Stimulated activated CD8-positive, alpha-beta memory T cell treated with anti-CD3 and anti-CD28 coated beads, Interleukin-2, amount 100 ng/mL, for 48 hours (primary cell): ENCODE results near the gene PRC1.
"Not testable (repeated sequence)": the region's sequence is repeated elsewhere in the genome, so short reads cannot be mapped to it uniquely, and the experiment has no call there.

Experiments used
- DNase-seq, 2 donors: peaks; one replicate each; pipeline ENCODE4 v3.0.0-alpha.2; 2020; ENCODE audit warnings: low read depth in 2 of 2

Gene PRC1

DNA sequence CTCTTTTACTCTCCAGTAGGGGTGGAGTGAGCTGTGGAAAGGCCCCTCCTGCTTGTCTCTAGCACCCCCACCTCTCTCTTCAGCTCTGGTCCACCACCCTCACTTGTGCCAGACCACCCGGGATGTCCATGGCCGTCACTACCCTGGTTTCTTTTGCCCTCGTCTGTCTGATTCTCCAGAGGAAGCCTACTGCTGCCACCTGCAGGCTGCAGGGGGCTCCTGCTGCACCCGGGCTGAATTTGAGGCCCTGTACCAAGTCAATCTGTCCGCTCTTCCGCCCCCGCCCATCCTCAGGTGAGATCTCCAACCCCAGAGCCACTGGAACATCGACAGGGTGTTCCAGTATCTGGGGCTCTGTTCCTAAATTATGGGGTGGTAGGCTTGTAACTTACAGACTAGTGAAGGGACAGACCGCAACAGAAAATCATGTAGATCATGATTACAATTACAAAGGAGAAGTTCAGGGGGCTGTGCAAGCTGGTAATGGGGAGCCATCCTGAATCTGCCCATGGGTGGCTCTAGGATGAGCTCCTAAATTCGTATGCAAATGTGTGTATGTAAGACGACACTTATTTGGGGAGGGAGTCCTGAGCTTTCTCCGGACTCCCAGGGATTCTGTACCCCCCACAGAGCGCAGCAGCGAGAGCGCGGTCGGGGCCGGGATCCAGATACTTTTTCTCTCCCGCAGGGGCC is 59.9 kb downstream of the PRC1 start:
- peak; percentile 78 to 88 for DNase-seq

DNA sequence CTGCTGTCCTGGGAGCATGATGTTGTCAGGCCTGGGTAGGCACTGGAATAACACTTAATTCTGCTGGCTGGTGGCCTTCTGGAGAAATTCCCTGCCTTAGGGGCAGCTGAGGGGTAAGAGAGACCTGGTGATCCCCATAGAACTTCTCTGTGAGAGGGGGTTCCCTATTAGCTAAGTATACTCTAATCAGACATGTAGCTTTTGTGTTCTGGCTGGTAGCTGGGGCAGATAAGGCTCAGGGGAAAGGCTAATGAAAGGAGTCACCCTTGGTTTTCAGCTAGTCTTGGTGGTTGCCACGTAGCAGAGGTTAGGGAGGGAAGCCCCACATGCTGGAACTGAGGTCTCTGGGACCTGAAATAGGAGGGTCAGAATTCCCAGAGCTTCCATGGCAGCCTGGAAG is 61.0 kb downstream of the PRC1 start:
- no peak for DNase-seq

DNA sequence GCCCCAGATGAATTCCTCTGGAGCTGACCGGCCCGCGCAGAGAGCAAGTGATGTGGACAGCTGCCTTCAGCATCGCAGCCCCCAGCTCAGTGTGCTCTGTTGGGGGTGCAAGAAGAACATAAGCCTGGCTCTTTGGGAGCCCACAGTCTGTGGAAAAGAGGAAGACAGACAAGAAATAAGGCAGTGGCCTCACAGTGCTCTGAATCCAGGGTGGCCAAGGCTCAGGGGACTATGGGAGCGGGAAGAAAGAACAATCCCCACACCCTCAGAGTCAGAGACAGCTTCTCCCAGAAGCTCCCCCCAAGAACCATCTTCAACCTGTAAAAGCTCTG is 61.7 kb downstream of the PRC1 start:
- no peak for DNase-seq

DNA sequence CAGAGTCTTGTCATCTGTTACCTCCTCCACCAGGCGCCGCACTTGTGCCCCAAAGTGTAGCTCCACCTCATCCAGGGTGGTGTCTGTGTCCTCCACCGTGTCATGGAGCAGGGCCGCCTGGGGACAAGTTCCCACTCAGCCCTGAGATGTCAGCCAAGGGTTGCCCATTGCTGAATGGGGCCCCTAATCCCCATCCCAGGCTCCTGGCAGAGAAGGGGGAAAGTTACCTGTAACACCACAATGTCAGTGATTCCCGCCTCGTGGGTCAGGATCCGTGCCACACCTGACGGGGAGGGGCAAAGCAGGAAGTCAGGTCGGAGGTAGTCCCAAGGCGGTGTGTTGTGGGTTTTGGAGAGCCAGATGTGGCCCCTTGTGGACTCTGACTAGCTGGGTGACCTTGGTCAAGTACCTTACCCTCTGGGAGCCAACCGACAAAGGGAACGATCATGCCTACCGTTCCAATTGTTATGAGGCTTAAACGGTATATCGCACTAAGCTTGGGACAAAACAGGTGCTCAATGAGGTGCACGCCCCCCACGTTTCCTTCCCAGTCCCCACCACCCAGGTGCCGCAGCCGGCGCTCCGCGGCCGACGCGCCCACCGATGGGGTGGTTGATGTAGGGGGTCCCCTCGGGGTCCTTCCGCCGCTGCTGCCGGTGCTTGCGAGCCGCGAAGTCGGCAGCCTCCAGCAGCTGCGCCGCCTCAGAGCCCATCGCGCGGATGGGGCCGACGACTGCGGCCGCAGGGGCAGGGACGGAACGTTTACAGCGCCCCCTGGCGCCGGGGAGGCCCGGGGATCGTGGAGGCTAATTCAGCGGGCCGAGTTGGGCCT is 62.3 kb downstream of the PRC1 start, which contains the start of gene HDDC3:
HDDC3 (minus strand) TSS at position 722 of the 832 bp plus-strand sequence; CDS start at position 713, 9 bp downstream.
- peak; percentile 92 to 94 for DNase-seq

DNA sequence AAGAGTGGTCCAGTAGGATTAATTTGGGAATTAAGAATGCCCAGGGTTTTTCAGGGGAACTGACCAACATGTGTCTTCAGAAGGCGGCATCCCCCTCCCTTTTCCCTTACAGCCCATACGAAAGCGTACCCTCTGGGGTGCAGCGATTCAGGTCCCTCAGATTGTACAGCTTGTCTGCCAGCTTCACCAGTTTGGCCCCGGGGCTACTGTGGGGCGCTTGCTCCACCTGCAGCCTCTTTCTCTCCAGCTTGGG is 62.8 kb downstream of the PRC1 start:
- DNase-seq, result no peak

DNA sequence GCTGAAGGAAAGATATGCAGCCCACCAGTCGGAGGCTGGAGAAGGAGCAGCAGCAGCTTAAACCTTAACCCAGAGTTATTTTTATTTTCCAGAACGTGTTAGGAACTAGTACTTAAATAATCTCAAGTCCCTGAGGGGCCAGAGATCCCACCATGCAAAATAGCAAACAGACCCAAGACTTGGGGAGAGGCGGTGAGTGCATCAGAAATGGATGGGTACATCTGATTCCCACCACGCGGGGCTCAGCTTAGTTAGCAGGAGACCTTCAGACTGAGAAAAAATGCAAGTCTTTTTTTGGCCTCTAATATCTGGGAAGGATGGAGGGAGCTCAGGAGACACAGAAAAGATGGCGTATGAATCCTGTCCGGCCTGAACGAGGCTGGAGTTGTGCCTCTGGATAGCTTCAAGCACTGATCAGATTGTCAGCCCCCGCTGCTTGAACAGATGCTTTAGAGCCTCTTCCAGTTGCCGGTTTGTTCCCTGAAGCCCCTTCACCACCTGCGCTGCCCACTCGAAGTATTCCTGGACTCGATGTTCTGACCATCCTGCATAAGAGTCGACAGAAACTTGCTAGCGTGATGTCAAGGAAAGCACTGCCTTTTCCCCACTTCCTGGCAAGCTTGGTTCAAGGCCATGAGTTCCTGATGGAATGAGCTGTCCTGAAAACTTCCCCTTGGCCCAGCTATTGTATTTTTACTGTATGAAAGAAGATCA is 63.3 kb downstream of the PRC1 start:
- no peak for DNase-seq

DNA sequence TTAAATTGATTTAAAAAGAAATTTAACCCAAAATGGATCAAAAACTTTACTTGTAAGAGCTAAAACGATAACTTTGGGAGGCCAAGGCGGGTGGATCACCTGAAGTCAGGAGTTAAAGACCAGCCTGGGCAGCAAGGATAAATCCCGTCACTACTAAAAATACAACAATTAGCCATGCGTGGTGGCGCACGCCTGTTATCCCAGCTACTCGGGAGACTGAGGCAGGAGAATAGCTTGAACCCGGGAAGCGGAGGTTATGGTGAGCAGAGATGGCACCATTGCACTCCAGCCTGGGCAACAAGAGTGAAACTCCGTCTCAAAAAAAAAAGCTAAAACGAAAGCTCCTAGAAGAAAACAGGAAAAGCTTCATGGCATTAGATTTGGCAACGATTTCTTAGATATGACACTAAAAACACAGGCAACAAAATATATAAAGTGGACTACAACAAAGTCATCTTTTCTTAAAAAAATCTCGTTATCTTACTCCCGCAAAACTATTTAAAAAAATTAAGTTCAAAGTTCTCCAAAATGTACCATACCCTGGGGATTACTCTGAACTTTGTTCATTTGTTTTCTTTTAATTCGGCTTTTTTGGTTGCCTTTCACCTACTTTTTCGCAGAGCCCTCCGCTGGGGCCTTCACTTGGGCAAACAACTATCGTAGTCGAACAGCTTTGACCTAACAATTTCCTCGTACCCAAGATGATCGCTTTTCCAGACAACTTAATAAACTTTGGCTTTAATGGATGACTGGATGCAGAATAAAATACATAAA is 64.9 kb downstream of the PRC1 start:
- no peak for DNase-seq

DNA sequence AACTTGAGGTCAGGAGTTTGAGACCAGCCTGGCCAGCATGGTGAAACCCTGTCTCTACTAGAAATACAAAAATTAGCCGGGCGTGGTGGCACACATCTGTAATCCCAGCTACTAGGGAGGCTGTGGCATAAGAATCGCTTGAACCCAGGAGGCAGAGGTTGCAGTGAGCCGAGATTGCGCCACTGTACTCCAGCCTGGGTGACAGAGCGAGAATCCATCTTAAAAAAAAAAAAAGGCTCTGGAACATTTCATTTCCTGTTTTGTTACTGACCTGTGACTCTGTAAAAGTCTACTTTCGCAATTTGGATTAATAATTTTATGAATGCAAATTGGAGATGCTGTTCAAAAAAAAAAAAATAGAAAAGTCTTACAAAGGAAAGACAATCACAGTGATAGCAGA is 66.2 kb downstream of the PRC1 start:
- DNase-seq, result not testable (repeated sequence)

DNA sequence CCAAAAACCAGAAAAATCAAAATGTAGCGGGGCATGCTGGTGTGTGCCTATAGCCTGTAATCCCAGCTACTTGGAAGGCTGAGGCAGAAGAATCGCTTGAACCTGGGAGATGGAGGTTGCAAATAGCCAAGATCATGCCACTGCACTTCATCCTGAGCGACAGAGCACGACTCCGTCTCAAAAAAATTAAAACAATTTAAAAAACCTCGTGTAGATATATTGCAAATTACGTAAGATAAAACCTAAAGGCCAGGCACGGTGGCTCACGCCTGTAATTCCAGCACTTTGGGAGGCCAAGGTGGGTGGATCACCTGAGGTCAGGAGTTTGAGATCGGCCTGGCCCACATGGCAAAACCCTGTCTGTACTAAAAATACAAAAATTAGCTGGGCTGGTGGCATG is 67.6 kb downstream of the PRC1 start:
- DNase-seq, result not testable (repeated sequence)

DNA sequence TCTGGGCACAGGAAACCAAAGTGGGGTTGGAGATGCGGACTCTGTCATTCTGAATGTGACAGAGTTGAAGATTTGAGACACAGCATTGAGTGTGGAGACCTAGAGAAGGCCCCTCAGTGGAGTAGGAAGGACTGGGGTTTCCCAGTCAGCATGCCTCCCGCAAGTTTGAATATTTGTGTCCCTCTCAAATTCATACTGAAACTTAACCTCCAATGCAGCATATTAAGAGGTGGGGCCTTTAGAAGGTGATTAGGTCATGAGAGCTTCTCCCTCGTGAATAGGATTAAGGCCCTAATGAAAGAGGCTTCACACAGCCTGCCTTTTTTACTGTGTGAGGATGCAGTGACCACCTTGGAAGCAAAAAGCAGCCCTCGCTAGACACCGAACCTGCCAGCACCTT is 70.0 kb downstream of the PRC1 start:
- DNase-seq, result no peak

DNA sequence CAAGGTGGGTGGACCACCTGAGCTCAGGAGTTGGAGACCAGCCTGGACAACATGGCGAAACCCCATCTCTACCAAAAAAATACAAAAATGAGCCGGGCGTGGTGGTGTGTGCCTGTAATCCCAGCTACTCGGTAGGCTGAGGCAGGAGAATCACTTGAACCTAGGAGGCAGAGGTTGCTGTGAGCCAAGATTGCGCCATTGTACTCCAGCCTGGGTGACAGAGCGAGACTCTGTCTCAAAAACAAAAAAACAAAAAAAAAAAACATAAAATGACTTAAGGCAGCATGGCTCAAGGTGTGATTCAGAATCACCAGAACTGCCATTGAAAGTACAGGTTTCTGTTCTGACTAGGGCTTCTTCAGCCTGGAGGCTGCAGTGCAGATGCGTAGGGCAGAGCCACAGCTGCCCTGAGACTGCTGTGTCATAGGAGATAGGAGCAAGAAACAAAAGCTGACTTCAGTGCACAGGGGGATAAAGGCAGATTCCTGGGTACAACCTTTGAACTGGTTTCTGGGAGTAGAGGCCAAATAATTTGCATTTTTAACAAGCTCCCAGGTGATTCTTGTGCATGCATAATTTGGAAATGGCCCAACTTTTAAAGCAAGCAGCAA is 71.5 kb downstream of the PRC1 start:
- not testable (repeated sequence) for DNase-seq

DNA sequence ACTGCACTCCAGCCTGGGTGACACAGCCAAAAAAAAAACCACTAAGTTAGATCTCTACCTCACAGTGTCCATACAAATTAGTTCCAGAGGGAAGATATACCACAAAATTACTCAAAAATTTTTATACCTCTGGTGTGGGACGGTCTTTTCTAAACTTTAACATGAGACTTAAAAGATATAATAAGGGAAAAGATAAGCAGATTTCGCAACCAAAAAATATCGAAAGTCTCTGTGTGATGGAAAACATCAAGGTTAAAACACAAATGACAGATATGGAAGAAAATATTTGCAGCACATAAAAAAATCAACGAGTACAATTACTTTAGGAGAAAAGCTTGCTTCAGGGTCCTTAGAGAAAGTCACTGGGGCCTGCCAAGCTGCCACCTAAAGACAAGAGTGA is 72.4 kb downstream of the PRC1 start:
- DNase-seq, result no peak

DNA sequence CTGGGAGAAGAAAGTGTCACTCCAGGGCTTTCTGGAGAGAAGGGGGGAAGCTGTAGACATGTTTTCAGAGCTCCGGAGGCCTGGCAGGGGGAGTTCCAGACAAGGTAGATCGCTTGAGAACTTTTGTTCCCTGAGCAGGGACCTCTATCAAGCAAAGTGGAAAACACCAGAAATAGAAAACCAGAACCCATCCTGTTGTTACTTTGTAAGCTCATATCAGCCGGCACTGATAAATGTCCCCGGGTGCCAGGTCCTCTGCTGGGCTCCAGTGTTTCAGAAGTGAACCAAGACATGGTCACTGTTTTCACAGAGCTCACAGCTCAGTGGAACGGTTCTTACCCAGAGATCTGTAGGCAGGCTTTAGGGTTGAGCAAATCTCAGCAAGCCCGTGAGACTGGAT is 75.5 kb downstream of the PRC1 start:
- no peak for DNase-seq

DNA sequence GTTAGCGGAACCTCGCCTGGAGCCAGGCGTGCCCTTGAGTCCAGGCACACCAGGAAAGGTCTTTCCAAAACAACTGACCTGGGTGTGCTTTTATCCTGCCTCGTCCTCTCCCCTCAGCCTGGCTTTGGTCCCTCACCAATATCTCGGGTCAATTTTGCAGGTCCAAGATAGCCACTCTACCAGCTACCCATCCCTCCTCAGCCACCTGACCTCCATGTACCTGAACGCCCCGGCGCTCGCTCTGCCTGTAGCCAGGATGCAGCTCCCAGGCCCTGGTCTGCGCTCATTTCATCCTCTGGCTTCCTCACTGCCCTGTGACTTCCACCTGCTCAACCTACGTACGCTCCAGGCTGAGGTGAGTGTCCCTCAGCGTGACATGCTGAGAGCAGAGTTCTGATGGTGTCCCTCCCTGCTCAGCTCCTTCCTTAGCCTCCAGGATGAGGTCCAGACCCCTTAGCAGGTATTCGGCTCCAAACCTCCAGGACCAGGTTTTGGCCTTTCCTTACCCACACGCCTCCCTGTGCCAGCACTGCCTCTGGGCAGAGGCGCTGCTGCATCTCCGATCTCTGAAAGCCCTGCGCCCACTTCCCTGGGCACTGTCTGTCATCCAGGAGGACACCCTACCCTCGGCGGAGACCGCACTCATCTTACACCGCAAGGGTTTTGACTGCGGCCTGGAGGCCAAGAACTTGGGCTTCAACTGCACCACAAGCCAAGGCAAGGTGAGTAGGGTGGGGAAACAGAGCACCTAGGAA is 76.1 kb downstream of the PRC1 start:
- DNase-seq, result no peak

DNA sequence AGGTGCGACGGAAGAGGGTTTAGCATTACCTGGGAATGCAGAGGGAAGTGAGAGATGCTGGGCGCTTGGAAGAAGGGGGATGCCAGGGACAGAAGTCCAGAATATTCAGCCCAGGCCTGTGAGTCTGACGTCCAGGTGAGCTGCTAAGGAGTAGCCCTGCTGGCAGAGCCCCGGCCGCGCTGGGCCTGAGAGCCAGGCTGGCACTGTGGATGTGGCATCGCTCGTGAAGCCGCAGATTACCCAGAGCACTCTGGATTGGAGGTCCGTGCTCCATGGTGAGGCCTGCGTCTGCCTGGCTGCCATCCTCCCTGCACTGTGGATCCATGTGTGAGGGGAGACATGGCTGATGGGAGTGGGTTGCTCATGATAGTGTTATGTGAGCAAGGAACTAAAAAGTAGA is 76.8 kb downstream of the PRC1 start:
- no peak for DNase-seq

DNA sequence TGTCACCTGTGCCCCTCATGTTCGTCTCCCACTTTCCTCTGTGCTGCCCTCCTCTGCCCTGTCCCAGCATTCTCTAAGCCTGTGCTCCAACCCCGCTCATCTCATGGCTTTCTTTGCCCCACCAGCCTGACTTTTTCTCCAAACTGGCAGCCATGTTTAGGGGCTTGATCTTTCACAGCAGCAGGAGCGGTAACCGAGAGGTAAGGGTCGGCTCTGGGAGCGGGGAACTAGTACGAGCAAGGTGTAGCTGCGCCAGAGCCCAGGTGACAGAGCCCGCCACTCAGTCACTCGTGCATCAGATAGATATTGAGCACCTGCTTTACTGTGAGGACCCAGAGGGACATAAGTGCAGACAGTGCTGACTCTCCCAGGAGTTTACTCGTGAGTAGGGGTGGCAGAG is 77.9 kb downstream of the PRC1 start:
- DNase-seq, result no peak
